GM13976 (cell line): Measurements from ENCODE around the gene FAM180A.
"Not testable (repeated sequence)": the region's sequence is repeated elsewhere in the genome, so short reads cannot be mapped to it uniquely, and the experiment has no call there.

Experiments
- DNase-seq: peaks from one replicate; pipeline ENCODE4 v3.0.0; 2012; ENCODE audit warnings: low spot score
- CTCF ChIP-seq: IDR thresholded peaks from 2 replicates; pipeline ENCODE4 v1.5.1; 2012; ENCODE audit warnings: borderline replicate concordance, mild to moderate bottlenecking; ENCODE audit not compliant: insufficient read depth; ENCODE audit errors: extremely low read depth, missing control alignments, control extremely low read depth
- in situ Hi-C: fragments of 300-500 bp; cut with MboI; formaldehyde crosslinking; loops from one replicate; pipeline ENCODE4 v1.12.0; 2022; ENCODE audit warnings: low sequenced_read_pairs, mixed read lengths, inconsistent platforms; ENCODE audit not compliant: unreplicated experiment

FAM180A gene

GRCh38 chr7:135706038-135706742, 42.4 kb downstream of the FAM180A start:
- DNase-seq, result no peak
- in situ Hi-C loops, result no loop called here
- no peak for TF ChIP-seq CTCF

GRCh38 chr7:135704698-135705097, 43.9 kb downstream of the FAM180A start:
- TF ChIP-seq CTCF, result no peak
- in situ Hi-C loops, result no loop called here

GRCh38 chr7:135704074-135704473, 44.5 kb downstream of the FAM180A start:
- in situ Hi-C loops, result no loop called here
- DNase-seq, result no peak
- TF ChIP-seq CTCF, result no peak

More at GRCh38 chr7:135704698-135705097, 43.9 kb downstream of the FAM180A start:
- no peak for DNase-seq

- in situ Hi-C loops, result no loop called here
- no peak for DNase-seq
- no peak for TF ChIP-seq CTCF
Measured at GRCh38 chr7:135697276-135698049, 51.1 kb downstream of the FAM180A start.

GRCh38 chr7:135693558-135693957, 55.1 kb downstream of the FAM180A start:
- TF ChIP-seq CTCF, result no peak
- in situ Hi-C loops, result no loop called here
- DNase-seq, result no peak

- in situ Hi-C loops, DNase-seq: not testable (repeated sequence)
Measured at GRCh38 chr7:135692606-135693005, 56.0 kb downstream of the FAM180A start.

GRCh38 chr7:135692055-135692454, 56.6 kb downstream of the FAM180A start:
- in situ Hi-C loops, result no loop called here
- no peak for TF ChIP-seq CTCF
- DNase-seq, result no peak
